Stimulated activated CD8-positive, alpha-beta memory T cell treated with anti-CD3 and anti-CD28 coated beads, Interleukin-12 subunit alpha, Interleukin-12 subunit beta, amount 100 ng/mL, for 24 hours (primary cell): ENCODE measurements around the gene JPH3.

Source experiments
- DNase-seq: peaks from one replicate; pipeline ENCODE4 v3.0.0-alpha.2; 2020; ENCODE audit errors: extremely low read depth

JPH3 gene

DNA sequence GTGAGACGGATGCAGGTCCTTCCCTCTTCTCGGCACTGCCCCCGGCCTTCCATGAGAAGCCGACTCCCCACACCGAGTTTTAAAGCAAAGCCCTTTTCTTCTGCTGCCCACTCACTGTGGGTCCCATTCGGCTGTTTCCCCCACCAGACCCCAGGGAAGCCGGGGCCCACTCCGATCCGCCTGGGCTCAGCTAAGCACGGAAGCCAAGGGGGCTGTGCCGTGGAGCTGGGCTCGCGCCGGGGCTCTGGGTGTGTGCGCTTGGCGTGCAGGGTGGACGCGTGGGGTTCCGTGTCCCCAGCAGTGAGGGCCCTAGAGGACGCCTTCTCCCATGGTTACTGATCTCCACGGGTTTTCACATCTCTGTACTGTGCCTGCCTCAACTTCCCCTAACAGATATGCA lies 94.9 kb downstream of the JPH3 start:
- DNase-seq, result no peak

DNA sequence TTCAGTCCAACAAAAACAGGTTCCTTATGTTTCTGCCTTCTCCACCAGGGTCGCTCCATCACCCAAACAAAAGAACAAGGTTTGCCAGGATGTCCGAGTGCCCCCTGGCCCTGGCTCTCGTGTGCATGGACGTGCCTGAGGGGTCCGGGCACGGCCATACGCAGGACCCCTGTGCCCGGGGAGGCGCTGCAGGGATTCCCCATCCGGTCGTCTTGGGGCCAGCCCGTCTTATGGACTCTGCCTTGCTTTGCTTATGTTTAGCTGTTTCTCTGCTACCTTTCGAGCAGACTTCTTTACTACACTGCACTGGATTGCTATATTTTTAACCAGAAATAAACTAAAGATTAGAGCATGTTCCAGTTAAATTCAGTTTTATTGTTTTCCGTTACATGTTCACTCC lies 95.5 kb downstream of the JPH3 start:
- no peak for DNase-seq

DNA sequence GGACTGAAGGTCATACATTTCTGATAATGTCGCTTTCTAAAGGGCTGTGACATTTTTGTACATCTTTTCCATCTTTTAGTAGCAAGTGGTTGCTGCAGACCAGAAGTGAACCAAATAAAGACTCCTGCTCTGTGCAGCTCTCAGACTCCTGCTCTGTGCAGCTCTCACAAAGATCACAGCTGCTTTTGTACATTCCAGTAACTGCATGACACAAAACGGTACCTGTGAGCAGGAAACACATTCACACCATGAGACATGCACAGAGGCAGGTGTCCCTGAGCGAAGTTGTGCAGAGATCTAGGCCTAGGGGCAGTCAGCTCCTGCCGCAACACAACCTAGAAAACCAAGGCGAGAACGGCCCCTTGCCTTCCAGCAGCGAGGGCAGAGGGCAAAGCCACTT lies 95.9 kb downstream of the JPH3 start:
- DNase-seq, result no peak

DNA sequence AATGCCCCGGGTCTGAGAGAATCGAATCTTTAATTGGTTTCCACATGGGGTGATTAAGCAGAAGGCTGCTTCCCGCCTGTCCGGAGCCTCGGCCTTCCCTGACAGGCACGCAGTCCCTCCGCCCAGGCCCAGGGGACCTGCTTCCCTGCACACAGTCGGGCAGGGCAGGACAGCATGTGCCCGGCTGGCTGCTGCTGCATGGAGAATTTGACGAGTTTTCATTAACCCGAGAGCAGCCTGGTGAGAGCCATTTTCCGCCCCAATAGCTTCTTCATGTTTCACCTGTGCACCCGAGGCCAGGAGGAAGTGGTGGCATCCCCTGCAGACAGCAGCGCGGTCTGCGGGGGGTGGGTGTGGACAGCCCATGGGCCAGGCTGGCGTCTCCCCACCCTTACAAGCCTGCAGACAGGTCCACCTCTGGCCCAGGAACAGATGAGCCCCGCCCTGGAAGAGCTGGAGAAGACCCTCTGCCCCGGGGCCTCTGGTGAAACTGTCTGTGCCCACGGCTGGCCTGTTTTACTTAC lies 96.4 kb downstream of the JPH3 start:
- no peak for DNase-seq

DNA sequence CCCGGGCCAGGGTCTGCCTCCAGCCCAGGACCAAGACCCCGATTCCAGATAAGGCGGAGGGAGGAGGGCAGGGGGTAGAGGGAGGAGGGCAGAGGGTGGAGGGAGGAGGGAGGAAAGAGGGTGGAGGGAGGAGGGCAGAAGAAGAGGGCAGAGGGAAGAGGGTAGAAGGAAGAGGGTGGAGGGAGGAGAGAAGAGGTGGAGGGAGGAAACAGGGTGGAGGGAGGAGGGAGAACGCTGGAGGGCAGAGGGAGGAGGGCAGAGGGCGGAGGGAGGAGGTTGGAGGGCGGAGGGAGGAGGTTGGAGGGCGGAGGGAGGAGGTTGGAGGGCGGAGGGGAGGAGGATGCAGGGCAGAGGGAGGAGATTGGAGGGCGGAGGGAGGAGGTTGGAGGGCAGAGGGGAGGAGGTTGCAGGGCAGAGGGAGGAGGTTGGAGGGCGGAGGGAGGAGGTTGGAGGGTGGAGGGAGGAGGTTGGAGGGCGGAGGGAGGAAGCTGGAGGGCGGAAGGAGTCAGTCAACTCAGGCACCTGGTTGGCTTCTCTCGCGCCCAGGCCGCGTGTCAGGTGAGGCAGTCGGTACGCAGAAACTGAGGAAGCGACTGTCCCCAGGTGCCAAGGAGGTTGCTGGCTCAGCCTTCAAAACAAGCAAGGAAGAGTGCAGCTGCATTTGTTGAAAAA lies 98.2 kb downstream of the JPH3 start:
- DNase-seq, result no peak

DNA sequence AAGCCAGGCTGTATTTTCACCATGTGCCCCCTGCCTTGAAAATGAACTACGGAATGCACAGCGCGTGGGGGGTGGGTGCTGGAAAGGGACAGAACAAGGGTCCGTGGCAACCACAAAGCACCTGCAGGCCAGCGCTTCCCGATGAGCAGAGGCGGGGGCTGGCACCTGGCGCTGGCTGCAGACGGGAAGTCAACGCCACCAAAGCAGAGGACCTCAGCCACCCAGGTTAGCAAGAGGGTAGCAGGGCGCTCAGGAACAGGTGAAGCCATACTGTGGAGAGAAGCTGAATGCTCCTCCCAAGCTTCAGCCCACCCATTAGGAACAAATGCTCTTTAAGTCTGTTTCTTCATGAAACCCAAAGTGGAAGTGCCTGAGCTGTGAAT lies 98.8 kb downstream of the JPH3 start:
- no peak for DNase-seq

DNA sequence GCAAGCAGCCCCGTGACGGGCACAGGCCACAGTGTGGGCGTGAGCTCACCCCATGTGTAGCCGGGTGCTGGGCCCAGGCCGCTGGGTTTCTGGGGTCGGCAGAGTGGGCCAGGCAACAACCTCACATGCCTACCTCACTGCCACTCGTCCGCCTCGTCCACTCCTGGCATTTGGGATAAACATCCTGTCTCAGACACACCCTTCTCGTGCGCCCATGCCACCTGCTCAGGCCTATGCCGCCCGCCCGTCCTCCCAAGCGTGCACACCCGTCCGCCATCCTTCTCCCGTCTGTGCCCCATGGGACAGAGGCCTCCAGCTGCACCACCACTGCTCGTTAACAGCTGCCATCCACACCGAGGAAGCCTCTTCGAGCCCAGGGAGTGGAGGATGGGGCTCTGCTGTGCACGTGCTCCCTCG lies 99.2 kb downstream of the JPH3 start:
- DNase-seq, result no peak

DNA sequence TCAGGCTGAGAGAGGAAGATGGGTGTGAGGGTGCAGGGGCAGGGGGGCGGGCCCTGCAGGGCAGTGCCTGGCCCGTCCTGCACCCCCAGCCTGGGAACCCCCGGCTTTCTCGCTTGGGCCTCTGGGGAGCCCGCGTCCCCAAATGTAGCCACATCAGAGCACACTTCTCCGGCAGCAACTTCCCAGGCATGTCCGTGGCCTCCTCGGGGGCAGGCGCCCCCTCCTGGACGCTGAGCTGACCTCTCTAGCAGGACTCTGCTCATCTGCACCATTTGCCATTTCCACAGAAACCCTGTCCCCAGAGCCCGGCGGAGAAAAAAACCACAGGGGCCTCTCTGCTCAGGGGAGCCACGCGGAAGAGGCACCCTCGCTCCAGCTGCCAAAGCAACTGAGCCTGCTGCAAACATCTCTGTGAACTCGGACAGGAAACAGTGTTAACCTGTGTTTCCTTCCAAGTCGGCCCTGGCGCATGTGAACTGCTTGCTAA lies 100.1 kb downstream of the JPH3 start:
- no peak for DNase-seq

DNA sequence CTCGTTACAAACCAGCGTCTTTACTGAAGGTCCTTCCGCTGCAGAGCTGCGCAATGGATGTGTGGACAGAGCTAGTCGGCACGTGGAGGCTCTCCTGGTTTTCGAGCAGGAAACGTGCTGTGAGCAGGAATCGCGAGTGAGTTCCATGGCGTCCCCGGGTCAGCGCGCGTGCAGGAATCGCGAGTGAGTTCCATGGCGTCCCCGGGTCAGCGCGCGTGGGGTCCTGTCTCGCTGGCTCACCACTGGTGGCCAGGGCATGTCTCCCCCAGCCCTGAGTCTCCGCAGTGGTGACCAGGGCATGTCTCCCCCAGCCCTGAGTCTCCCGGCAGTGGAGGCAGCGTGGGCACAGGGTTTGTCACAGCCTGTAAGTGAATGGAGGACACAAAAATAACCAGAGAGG lies 100.8 kb downstream of the JPH3 start:
- no peak for DNase-seq

DNA sequence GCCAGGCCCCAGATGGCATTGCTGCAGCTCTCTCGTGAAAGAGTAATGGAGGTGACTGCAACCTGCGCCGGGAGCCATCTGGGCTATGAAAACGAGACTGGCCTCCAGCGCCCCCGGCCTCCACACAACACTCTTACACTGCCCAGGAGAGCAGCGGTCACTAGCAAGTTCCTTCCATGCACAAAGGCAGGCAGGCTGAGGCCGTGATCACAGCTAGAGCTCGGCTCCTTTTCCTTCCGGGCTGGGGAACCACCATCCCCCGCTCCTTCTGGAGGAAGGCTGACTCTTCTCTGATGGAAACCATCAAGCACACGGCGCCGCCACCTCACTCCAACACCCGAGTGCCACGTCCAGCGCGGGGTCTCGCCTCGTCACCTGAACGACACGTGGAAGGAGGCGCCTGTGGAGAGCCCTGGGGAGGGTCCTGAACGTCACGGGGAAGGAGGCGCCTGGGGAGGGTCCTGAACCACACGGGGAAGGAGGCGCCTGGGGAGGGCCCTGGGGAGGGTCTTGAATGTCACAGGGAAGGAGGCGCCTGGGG lies 101.6 kb downstream of the JPH3 start:
- DNase-seq, result no peak

DNA sequence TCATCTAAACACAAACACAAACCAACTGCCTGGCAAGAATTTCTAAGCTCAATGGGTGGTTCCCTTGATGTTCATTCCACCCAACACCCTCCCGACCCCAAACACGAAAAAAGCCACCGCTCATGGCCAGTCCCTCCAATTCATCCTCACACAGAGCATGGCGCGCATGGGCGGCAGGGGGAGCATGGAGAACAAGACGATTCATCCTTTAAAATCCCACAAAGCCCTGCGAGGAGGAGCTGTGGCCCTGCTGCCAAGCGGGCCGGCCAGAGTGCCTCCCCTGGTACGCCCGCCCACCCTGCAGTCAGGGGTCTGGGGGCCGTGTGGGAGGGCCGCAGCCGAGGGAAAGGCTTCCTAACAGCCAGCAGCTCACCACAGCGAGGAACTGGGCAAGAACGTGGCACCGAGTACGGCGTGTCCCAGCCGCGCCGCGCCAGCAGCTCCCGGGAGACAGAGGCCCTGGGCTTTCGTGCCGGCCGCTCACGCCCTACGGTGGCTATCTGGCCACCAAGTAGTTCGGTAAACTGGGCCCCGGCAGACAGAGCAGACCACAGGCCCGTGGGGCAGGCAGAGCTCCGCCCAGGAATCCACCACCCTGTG lies 102.5 kb downstream of the JPH3 start:
- DNase-seq, result no peak

DNA sequence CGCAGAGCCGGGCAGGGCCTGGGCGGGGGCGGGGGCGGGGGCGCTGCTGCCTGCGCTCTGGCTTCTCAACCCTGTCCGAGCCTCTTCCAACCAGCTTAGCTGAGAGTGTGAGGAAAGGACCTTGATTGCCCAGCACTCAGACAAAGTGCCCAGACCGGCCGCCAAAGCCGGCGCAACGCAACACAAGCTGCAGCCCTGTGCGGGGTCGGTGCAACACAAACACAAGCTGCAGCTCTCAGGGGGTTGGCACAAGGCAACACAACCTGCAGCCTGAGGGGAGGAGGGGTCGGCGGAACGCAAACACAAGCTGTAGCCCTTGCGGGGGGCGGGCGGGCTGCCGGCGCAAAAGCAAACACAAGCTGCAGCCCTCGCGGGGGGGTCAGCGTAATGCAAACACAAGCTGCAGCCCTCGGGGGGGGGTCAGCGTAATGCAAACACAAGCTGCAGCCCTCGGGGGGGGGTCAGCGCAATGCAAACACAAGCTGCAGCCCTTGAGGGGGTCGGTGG lies 103.5 kb downstream of the JPH3 start:
- no peak for DNase-seq

DNA sequence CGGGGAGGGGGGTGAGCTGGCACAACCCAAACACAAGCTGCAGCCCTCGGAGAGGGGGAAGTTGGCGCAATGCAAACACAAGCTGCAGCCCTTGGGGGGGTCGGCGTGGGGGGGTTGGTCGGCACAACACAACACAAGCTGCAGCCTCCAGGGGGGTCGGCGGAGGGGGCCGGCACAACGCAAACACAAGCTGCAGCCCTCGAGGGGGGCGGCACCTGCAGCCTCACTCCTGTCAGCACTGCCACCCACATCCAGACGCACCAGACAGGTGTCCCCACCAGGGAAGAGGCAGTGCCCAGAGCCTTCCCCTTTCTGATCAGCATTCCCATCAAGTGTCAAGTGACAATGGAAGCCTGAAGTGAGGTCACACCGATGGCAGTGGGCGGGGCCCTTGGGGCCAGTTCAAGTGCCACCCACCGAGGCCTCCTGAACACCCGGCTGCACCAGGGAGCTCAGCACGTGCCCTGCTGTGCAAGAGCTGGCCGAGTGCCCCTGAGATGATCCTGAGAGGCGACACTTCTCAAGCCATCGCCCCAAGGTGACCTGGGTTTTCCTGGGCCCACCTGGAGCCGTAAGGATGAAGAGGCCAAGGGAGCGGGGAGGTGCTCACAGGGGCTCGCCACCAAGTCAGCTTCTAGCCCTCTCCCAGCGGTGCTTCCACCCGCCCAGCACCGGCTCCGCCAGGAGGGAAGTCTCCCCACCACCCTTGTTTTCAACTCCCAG lies 104.1 kb downstream of the JPH3 start:
- no peak for DNase-seq

DNA sequence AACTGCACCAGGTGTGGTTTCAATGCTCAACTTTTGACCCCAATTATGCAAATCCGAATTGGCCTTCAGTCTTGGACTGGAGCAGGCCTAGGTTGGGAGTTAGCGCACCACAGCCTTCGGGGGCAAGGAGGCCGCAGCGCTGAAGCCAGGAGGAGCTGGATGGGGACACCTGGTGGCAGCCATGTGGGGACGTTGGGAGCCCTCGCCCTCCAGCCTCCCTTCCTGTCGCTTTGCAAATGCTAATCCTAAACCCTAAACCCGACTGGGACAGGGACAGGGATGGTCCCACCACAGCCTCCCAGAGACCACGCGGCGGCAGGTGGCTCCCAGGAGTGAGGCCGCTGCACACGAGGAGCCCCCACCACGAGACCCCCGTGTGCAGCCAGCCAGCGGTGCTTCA lies 104.8 kb downstream of the JPH3 start:
- DNase-seq, result no peak

DNA sequence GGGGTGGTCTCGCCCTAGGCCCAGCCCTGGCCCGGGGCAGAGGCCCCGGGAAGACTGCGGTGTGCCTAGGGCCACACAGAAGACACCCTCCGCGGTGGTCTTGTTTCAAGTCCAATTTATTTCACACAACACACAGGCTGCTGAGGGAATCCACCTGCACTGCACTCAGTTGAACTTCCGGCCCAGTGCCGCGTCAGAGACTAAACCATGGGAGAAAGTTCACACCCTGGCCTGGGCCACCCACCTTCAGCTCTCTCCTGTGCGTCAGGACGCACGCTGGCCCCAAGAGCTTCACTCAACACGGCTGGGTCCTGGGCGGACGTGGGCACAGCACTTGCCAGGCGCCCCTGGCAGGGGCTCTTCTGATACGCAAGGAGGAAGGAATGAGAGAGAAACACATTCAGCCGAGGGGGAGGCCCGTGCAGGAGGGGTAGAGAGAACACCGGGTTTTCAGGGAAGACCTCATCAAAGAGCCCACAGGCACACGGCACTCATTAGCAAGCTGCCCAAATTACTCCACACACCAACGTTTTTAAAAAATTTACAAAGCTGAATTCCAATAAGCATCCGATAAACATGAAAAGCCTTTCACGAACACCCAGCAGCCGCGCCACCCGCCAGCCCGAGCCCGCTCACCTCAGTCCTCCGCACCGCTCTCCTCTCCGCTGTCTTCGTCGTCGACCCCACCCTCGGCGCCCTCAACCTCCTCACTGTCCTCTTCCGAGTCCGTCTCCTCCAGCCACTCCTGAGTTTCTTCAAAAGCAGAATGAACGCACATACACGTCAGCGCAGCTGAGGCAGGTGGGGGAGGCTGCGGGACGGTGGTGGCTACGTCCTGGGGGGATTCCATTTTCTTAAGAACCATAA lies 105.6 kb downstream of the JPH3 start:
- no peak for DNase-seq

DNA sequence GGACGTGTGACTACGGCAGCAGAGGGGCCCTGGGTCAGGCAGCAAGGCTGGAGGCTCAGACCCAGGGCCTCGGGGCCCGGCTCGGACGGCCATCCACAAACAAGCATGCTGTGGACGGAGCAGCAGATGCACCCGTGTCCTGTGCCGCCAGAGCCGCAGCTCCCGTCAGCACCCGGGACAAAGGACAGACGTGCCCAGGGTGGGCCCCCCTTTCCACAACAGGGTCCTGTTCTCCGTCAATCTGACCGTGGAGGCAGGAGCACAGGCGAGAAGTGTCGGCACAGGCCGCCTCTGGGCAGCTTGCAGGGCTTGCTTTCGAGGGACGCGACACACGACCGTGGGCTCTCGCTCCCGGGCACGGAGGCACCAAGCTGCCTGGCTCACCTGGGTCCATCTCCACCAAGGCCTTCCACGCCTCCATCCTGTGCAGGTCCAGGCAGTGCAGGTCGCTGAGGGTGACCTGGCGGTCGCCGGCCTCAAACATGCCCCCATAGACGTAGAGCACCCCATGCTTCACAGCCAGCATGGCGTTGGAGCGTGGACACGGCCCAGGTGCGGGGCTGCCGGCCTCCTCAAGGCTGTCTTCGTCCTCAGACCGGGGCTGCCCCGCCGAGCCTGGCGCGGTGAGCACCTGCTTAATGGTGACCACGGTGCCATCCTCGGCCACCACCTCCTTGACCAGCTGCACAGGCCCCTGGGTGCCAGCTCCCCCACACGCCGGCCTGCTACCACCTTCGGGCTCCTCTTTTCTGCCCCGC lies 106.8 kb downstream of the JPH3 start:
- no peak for DNase-seq

DNA sequence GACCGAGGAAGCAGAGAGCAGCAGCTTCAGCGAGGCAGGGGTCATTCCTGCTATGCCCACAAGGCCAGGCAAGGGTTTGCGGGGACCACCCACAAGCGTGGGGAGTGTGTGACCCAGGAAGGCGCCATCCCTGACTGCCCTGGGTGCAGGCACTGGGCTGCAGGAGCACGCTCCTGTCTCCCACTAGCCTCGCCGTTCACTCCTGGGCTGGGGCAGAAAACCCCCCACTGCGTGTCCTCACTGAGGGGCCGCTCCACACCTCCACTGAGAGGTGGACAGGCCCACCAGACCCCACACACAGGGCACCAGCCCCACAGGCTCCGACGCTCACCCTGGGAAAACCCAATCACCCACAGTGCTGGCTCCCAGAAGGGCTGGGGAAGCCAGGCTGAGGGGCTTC lies 107.4 kb downstream of the JPH3 start:
- no peak for DNase-seq

DNA sequence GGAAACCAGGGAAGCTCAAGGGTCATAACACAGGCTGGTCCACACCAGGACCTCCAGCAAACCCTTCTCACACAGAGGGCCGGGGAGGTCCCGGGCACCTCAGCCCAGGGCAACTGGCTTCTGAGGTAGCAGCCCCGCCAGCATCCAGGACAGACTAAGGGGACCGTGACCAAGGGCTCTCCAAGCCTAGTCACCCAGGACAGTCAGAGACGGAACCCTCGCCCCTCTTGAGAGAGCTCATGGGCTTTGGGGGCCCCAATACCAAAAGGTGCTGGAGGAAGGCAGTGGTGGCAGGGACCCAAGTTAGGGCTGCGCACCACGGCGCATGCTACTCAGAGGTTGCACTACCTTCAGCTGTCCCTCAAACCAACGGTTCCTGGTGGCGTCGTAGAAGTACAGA lies 108.6 kb downstream of the JPH3 start:
- DNase-seq, result no peak

DNA sequence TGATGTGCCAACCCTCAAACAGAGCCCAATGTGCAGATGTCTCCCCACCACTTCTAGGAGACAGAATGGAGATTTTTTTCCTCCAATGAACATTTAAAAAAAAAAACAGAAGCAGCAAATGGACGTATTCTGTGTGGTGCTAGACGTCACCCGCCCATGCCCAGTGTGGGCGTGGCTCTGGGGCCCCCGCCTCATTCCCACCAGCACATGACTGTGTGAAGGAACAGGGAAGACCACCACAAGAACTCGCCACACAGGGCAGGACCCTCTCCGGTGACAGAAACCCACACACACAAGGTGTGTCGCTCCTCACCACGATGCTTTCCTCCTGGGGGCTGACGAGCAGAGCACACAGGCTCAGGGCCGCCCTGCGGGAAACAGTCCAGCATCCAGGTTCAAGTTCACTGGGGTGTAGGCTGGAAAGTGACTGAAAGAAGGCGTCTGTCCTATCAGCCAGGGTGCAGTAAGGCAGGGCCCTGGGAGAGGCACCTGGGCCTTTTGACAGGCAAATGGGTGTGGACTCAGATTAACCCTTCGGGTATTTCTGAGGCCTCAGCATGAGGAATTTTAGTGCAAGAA lies 110.0 kb downstream of the JPH3 start:
- no peak for DNase-seq

DNA sequence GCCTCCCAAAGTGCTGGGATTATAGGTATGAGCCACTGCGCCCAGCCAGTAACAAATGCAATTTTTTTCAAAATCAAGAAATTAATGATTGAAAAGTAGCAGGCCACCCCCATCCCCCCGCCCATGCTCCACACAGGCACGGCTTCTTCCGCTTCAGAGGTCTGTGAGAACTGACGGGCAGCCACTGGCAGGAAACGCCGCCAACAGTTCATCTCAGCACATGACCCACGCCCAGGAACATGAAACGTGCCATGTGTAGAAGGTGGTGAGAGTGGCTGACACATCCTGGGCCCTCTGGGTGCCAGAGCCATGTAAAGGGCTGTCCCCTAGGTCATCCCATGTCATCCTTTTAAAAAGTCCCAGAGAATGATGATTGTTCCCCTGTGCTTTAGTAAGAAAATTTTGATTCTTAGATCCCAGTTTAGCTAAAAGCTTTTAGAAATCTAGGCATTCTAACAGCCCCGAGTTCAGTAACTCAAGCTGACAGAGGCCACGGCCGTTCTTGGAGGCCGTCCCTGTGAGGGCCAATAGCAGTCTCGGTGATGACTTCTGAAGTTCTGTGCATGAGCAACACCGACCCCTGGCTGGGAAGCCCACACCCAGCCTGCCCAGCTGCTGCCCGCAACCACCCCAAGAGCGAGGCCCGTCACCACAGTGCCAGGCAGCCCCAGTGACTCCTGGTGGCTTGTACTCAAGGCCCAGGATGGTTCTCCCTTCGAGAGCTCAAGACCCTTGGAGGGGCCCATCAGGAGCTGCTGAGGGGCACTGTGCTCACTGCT lies 111.3 kb downstream of the JPH3 start:
- no peak for DNase-seq
